HUES48 (cell line): ENCODE data around the gene SIK1.
"Not testable (repeated sequence)": the region's sequence is repeated elsewhere in the genome, so short reads cannot be mapped to it uniquely, and the experiment has no call there.

Experiments used
- H3K27ac ChIP-seq: one replicate; pipeline ENCODE4 v1.7.0; 2013; ENCODE audit warnings: low read depth, low read length, inconsistent platforms
- H3K27me3 ChIP-seq: 2 replicates; pipeline ENCODE4 v1.6.1; 2013; ENCODE audit warnings: mild to moderate bottlenecking, low read length; ENCODE audit not compliant: control insufficient read depth, insufficient read depth
- H3K36me3 ChIP-seq: 2 replicates; pipeline ENCODE4 v1.6.1; 2013; ENCODE audit warnings: low read length; ENCODE audit not compliant: control insufficient read depth, insufficient read depth
- H3K4me1 ChIP-seq: 2 replicates; pipeline ENCODE4 v1.6.1; 2013; ENCODE audit warnings: mild to moderate bottlenecking, low read length; ENCODE audit not compliant: control insufficient read depth, insufficient read depth
- H3K4me3 ChIP-seq: 2 replicates; pipeline ENCODE4 v1.5.1; 2013; ENCODE audit warnings: mild to moderate bottlenecking, low read depth, low read length
- H3K9ac ChIP-seq: 2 replicates; pipeline ENCODE4 v1.6.1; 2013; ENCODE audit warnings: mild to moderate bottlenecking, low read depth, low read length, moderate library complexity
- H3K9me3 ChIP-seq: 2 replicates; pipeline ENCODE4 v1.6.1; 2013; ENCODE audit warnings: low read length; ENCODE audit not compliant: control insufficient read depth, insufficient read depth

SIK1 gene

DNA sequence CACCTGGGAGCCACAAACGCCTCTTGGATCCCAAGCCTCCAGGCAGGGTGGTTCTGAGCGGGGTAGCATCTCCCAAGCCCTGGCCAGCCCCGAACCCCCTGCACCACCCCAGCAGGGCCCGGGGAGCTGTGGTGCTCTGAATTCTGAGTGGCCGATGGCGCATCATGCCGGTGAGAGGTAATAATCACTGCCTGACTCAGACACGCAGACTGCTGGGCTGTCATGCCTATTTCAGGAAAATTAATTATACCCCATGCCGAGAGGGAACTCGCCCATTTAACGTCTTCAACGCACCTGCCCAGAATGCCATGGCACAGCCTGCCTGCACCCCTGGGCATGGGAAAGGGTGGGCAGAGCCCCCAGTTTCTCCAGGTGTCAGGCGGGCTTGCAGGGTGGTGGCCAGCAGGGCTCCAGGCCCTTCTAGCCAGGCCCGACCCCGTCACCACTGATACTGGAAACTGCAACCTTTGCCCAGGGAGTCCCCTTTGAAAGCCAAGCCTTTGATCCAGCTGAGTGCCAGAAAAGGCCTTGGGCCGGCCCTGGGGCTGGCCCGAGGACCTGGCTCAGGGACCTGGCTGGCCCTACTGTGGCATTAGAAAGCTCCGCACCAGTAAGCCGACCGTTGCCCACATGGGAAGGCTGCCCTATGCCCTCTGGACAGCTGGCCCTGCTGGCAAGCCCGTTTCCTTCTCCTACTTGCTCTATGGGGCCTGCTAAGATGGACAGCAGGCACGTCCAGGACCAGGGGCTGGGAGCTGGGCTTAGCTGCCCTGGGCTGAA lies 23.1 kb downstream of the SIK1 start:
- not testable (repeated sequence) for H3K27ac ChIP-seq, H3K4me3 ChIP-seq, H3K27me3 ChIP-seq, H3K9ac ChIP-seq, H3K9me3 ChIP-seq, H3K4me1 ChIP-seq, H3K36me3 ChIP-seq

DNA sequence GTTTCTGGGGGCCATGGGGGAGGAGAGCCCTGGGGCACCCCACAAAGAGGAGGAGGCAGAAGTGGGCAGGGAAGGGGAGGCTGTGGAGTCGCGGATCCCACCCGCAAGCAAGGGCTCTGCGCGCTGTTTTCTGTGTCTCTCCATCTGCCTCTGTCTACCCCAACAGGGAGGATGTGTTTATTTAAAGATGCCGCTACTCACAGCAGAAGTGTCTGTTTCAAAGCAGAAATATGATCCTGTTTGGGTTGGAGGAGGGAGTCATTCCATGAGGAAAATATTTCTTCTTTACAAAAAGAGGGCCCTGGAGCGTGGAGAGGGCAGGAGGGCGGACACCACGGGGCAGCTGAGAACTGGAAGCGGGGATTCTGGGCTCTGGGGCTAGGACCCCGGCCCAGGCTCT lies 25.8 kb downstream of the SIK1 start:
- H3K9ac ChIP-seq, H3K27ac ChIP-seq, H3K36me3 ChIP-seq, H3K27me3 ChIP-seq, H3K9me3 ChIP-seq, H3K4me3 ChIP-seq, H3K4me1 ChIP-seq: not testable (repeated sequence)

DNA sequence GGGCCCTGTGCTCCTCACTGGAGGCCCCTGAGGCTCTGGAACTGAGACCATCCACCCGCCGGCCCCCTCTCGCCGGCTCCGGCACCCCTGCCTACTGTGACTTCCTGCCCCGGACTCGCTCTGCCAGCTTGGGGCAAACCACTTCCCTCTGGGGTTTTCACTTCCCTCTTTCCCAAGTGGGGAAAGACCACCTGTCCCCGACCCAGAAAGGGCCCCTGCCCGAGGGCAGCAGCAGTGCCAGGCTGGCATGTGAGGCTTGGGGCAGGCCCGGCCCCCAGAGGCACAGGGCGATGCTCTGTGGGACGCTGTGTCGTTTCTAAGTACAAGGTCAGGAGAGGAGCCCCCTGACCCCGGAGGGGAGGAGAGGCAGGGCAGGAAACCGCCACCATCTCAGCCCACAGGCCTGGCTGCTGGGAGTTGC lies 27.3 kb downstream of the SIK1 start:
- H3K4me1 ChIP-seq, H3K36me3 ChIP-seq, H3K9ac ChIP-seq, H3K4me3 ChIP-seq, H3K9me3 ChIP-seq, H3K27ac ChIP-seq, H3K27me3 ChIP-seq: not testable (repeated sequence)

- not testable (repeated sequence) for H3K4me3 ChIP-seq, H3K27ac ChIP-seq, H3K9me3 ChIP-seq, H3K9ac ChIP-seq, H3K4me1 ChIP-seq, H3K27me3 ChIP-seq, H3K36me3 ChIP-seq
These were observed 27.8 kb downstream of the SIK1 start for GRCh38 chr21:43399136-43399535.

DNA sequence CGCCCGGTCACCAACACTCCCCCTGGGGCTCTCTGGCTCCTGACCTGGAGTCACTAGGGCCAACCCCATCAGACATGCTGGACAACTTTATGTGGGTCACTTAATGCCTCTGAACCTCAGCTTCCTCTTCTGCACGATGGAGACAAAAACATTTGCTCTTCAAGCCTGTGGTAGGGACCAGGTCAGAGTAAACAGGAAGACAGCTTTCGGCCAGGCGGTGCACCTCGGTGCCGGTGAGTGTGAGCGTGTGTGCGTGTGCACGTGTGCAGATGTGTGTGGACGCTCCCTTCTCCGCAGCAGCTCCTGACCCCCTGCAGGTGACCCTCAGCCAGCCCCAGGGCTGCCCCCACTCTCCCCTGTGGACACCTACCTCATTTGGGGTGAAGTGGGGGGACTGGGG lies 28.4 kb downstream of the SIK1 start:
- not testable (repeated sequence) for H3K9me3 ChIP-seq, H3K4me1 ChIP-seq

DNA sequence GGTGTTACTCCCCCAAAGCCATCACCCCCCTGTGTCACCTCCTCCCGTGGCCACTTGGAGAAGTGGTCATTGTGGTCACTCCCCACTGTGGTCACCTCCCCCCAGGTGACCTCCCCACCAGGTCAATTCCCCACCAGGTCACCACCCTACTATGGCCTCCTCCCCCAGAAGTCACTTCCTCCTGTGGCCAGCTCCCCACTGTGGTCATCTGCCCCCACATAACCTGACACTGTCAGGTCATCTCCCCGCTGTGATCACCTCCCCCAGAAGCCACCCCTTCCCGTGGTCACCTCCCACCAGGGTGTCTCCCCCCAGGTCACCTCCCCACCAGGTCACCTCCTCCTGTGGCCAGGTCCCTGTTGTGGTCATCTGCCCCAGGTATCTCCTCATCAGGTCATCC lies 28.9 kb downstream of the SIK1 start:
- not testable (repeated sequence) for H3K27me3 ChIP-seq, H3K9ac ChIP-seq, H3K4me1 ChIP-seq, H3K27ac ChIP-seq, H3K4me3 ChIP-seq, H3K9me3 ChIP-seq, H3K36me3 ChIP-seq

More for the DNA sequence above, 28.4 kb downstream of the SIK1 start:
- not testable (repeated sequence) for H3K27me3 ChIP-seq, H3K27ac ChIP-seq, H3K36me3 ChIP-seq, H3K9ac ChIP-seq, H3K4me3 ChIP-seq

- not testable (repeated sequence) for H3K4me1 ChIP-seq, H3K27me3 ChIP-seq, H3K9ac ChIP-seq, H3K4me3 ChIP-seq, H3K9me3 ChIP-seq, H3K36me3 ChIP-seq, H3K27ac ChIP-seq
These were observed 29.5 kb downstream of the SIK1 start for GRCh38 chr21:43397439-43397808.

DNA sequence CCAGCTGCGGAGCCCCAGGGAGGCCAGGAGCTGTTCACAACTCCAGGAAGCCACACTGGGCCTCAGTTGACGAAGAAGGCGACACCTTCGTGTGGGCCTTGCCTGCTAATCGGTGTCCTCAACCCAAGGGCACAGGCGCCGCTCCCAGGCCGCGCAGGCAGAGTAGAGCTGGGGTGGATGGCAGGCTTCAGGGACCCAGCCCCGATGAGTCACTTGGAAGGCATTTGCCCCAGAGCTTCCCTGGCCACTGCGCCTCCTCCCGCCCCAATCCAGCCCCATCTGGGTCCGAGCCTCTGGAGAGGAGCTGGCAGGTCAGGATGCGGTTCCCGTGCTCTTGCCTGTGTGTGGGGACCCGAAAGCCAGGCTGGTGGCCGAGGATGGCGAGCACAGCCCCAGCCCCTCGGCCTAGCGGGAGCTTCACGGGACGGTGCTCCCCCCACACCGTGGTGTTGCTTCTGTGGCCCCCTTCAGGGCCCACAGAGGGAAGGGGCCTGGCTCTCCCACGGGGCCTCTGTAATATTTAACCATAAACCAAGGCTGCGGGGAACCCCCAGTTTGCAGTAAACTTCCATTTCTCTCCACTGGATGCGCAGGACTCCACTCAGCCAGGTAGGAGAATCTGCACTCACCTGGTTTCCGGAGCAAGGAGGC lies 30.0 kb downstream of the SIK1 start:
- not testable (repeated sequence) for H3K9ac ChIP-seq, H3K27ac ChIP-seq, H3K4me3 ChIP-seq, H3K27me3 ChIP-seq, H3K9me3 ChIP-seq, H3K4me1 ChIP-seq, H3K36me3 ChIP-seq

- not testable (repeated sequence) for H3K36me3 ChIP-seq, H3K27ac ChIP-seq, H3K27me3 ChIP-seq, H3K9ac ChIP-seq, H3K9me3 ChIP-seq, H3K4me1 ChIP-seq, H3K4me3 ChIP-seq
These were observed 43.6 kb downstream of the SIK1 start for GRCh38 chr21:43383351-43383750.

DNA sequence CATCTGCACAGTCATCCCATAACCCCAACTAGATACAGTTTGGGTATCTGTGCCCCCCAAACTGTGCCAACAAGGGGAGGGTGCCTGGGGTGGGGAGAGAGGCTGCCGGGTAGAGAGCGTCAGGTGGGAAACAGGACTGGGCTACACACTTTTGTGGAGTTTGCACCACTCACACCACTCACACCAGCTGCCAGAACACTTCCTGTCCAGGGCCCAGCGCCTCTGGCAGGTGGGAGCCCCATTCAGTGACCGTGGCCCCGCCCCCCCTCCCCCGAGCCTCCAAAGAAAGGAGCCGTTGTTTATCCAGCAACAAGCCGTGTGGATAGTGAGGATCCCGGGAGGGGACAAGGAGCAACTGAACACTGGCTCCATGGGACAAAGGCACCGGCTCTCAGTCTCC lies 44.0 kb downstream of the SIK1 start:
- H3K9me3 ChIP-seq, H3K27ac ChIP-seq, H3K36me3 ChIP-seq, H3K4me3 ChIP-seq, H3K27me3 ChIP-seq, H3K4me1 ChIP-seq, H3K9ac ChIP-seq: not testable (repeated sequence)

- H3K9me3 ChIP-seq, H3K27ac ChIP-seq, H3K27me3 ChIP-seq, H3K9ac ChIP-seq, H3K36me3 ChIP-seq, H3K4me1 ChIP-seq, H3K4me3 ChIP-seq: not testable (repeated sequence)
These were observed 45.9 kb downstream of the SIK1 start for GRCh38 chr21:43380852-43381533.
